NCI-H345 treated with DMSO at 0.1 percent for 48 hours (cell line): ENCODE data around the gene FLRT1.

Source experiments
- DNase-seq: peaks from one replicate; lab custom pipeline; 2025; ENCODE audit not compliant: unreplicated experiment; lab: John Stamatoyannopoulos, UW

FLRT1 gene

GRCh38 chr11:64006398-64006797 lies 29.3 kb upstream of the FLRT1 start:
- no peak for DNase-seq

GRCh38 chr11:64007160-64007628 lies 28.5 kb upstream of the FLRT1 start:
- DNase-seq, result no peak

GRCh38 chr11:64007629-64008282 lies 28.0 kb upstream of the FLRT1 start:
- no peak for DNase-seq

GRCh38 chr11:64008283-64008913 lies 27.3 kb upstream of the FLRT1 start:
- no peak for DNase-seq

- no peak for DNase-seq
These were observed 26.7 kb upstream of the FLRT1 start for GRCh38 chr11:64008914-64009633.

- DNase-seq, result no peak
These were observed 26.0 kb upstream of the FLRT1 start for GRCh38 chr11:64009710-64010109.

- DNase-seq, result no peak
These were observed 24.9 kb upstream of the FLRT1 start for GRCh38 chr11:64010783-64011182.

- DNase-seq, result no peak
These were observed 24.4 kb upstream of the FLRT1 start for GRCh38 chr11:64011371-64011770.

- no peak for DNase-seq
These were observed 22.4 kb upstream of the FLRT1 start for GRCh38 chr11:64013141-64013896.

- DNase-seq, result no peak
These were observed 21.4 kb upstream of the FLRT1 start for GRCh38 chr11:64014356-64014755.

GRCh38 chr11:64015510-64015909 lies 20.2 kb upstream of the FLRT1 start:
- DNase-seq, result no peak

GRCh38 chr11:64015935-64016845 lies 19.5 kb upstream of the FLRT1 start:
- no peak for DNase-seq

- no peak for DNase-seq
These were observed 17.8 kb upstream of the FLRT1 start for GRCh38 chr11:64017945-64018224.

GRCh38 chr11:64018310-64018709 lies 17.4 kb upstream of the FLRT1 start:
- no peak for DNase-seq

- DNase-seq, result no peak
These were observed 16.4 kb upstream of the FLRT1 start for GRCh38 chr11:64019106-64020037.

- no peak for DNase-seq
These were observed 14.6 kb upstream of the FLRT1 start for GRCh38 chr11:64020976-64021756.

- no peak for DNase-seq
These were observed 14.0 kb upstream of the FLRT1 start for GRCh38 chr11:64021757-64022093.

- DNase-seq, result no peak
These were observed 13.5 kb upstream of the FLRT1 start for GRCh38 chr11:64022125-64022784.
